HEK293 (cell line): ENCODE data around the gene OR5B21.

Source experiments
- CTCF ChIA-PET: fragments of 350-600 bp; formaldehyde crosslinking; extraction: SDS; loops from one replicate; lab custom pipeline; 2021; ENCODE audit warnings: antibody characterized with exemption; lab: Yijun Ruan, JAX
- POLR2A ChIA-PET: fragments of 300-600 bp; formaldehyde crosslinking; extraction: SDS; loops from one replicate; lab custom pipeline; 2020; ENCODE audit warnings: antibody characterized with exemption, inconsistent platforms; lab: Yijun Ruan, JAX
- H3K27ac ChIP-seq: fragments of 200-500 bp; sonication (Bioruptor generic); 2 replicates; pipeline ENCODE4 v1.5.1; 2014; ENCODE audit warnings: low read depth, low read length, control low read depth, inconsistent platforms; ENCODE audit errors: extremely low read depth
- H3K36me3 ChIP-seq, 2 experiments: fragments of 200-500 bp in 1 of 2; sonication (Bioruptor generic) in 1 of 2; 1 replicate in 1 of 2; 2 replicates in 1 of 2; pipeline ENCODE4 v1.5.1; 2014 to 2017; ENCODE audit warnings: inconsistent platforms in 2 of 2, low read length in 2 of 2; ENCODE audit not compliant: control insufficient read depth in 2 of 2, insufficient read depth in 1 of 2
- H3K4me1 ChIP-seq: fragments of 200-500 bp; sonication (Bioruptor generic); 2 replicates; pipeline ENCODE4 v1.5.1; 2014; ENCODE audit warnings: mild to moderate bottlenecking, low read length, inconsistent platforms; ENCODE audit not compliant: control insufficient read depth, insufficient read depth
- H3K4me3 ChIP-seq: 2 replicates; pipeline ENCODE4 v1.5.1; 2011; ENCODE audit warnings: low read depth, mild to moderate bottlenecking, control low read depth, low read length, moderate library complexity
- H3K9me3 ChIP-seq: fragments of 200-500 bp; sonication (Bioruptor generic); 2 replicates; pipeline ENCODE4 v1.5.1; 2014; ENCODE audit warnings: low read depth, low read length, inconsistent platforms; ENCODE audit not compliant: control insufficient read depth, insufficient read depth
- GLI4 ChIP-seq: fragments of 450-650 bp; formaldehyde crosslinking; IDR thresholded peaks from 2 replicates; pipeline ENCODE4 v1.5.1; 2016; ENCODE audit warnings: missing biosample characterization, missing genetic modification characterization
- KLF10 ChIP-seq: fragments of 450-650 bp; IDR thresholded peaks from 2 replicates; pipeline ENCODE4 v1.5.1; 2018; ENCODE audit warnings: missing biosample characterization, mild to moderate bottlenecking, missing genetic modification characterization
- YY2 ChIP-seq: fragments of 450-650 bp; formaldehyde crosslinking; IDR thresholded peaks from 2 replicates; pipeline ENCODE4 v1.5.1; 2016; ENCODE audit warnings: missing biosample characterization, missing genetic modification characterization
- ZNF184 ChIP-seq: fragments of 450-650 bp; IDR thresholded peaks from 2 replicates; pipeline ENCODE4 v1.5.1; 2018; ENCODE audit warnings: missing biosample characterization, mild to moderate bottlenecking, missing genetic modification characterization
- ZNF2 ChIP-seq: fragments of 450-650 bp; formaldehyde crosslinking; IDR thresholded peaks from 2 replicates; pipeline ENCODE4 v1.5.1; 2016; ENCODE audit warnings: missing biosample characterization, missing genetic modification characterization
- ZNF274 ChIP-seq, 2 experiments: fragments of 200-500 bp in 1 of 2; fragments of 450-650 bp in 1 of 2; sonication (Bioruptor generic) in 1 of 2; formaldehyde crosslinking in 1 of 2; IDR thresholded peaks; 2 replicates each; pipeline versions ENCODE4 v1.5.1 to v1.6.1; 2014 to 2016; ENCODE audit warnings: borderline replicate concordance in 1 of 2, inconsistent platforms in 1 of 2, low read length in 1 of 2, missing biosample characterization in 1 of 2, missing genetic modification characterization in 1 of 2
- ZNF37A ChIP-seq: fragments of 450-650 bp; IDR thresholded peaks from 2 replicates; pipeline ENCODE4 v1.5.1; 2018; ENCODE audit warnings: missing biosample characterization, missing genetic modification characterization
- ZNF473 ChIP-seq: fragments of 450-650 bp; formaldehyde crosslinking; IDR thresholded peaks from 2 replicates; pipeline ENCODE4 v1.5.1; 2017; ENCODE audit warnings: missing biosample characterization, missing genetic modification characterization
- ZNF501 ChIP-seq: fragments of 450-650 bp; formaldehyde crosslinking; IDR thresholded peaks from 2 replicates; pipeline ENCODE4 v1.5.1; 2016; ENCODE audit warnings: missing biosample characterization, missing genetic modification characterization
- ZNF544 ChIP-seq: fragments of 450-650 bp; formaldehyde crosslinking; IDR thresholded peaks from 2 replicates; pipeline ENCODE4 v1.5.0; 2017; ENCODE audit warnings: missing biosample characterization, missing genetic modification characterization
- ZNF549 ChIP-seq: fragments of 450-650 bp; IDR thresholded peaks from 2 replicates; pipeline ENCODE4 v1.5.1; 2018; ENCODE audit warnings: missing biosample characterization, missing genetic modification characterization, mild to moderate bottlenecking, inconsistent platforms, moderate library complexity
- ZNF596 ChIP-seq: fragments of 450-650 bp; IDR thresholded peaks from 2 replicates; pipeline ENCODE4 v1.5.0; 2018; ENCODE audit warnings: missing biosample characterization, mild to moderate bottlenecking, missing genetic modification characterization, moderate library complexity
- ZNF670 ChIP-seq: fragments of 450-650 bp; formaldehyde crosslinking; IDR thresholded peaks from 2 replicates; pipeline ENCODE4 v1.5.1; 2016; ENCODE audit warnings: missing biosample characterization, missing genetic modification characterization, low read depth
- ZNF677 ChIP-seq: fragments of 450-650 bp; IDR thresholded peaks from 2 replicates; pipeline ENCODE4 v1.5.0; 2018; ENCODE audit warnings: missing biosample characterization, mild to moderate bottlenecking, missing genetic modification characterization, moderate library complexity
- ZNF707 ChIP-seq: fragments of 450-650 bp; formaldehyde crosslinking; IDR thresholded peaks from 2 replicates; pipeline ENCODE4 v1.5.1; 2016; ENCODE audit warnings: missing biosample characterization, missing genetic modification characterization
- ZNF843 ChIP-seq: fragments of 450-650 bp; formaldehyde crosslinking; IDR thresholded peaks from 2 replicates; pipeline ENCODE4 v1.5.1; 2016; ENCODE audit warnings: missing biosample characterization, missing genetic modification characterization
- ZSCAN23 ChIP-seq: fragments of 450-650 bp; formaldehyde crosslinking; IDR thresholded peaks from 2 replicates; pipeline ENCODE4 v1.5.1; 2016; ENCODE audit warnings: missing biosample characterization, missing genetic modification characterization
- TF ChIP-seq, protein P1 (sequence below): fragments of 450-650 bp; formaldehyde crosslinking; conservative IDR thresholded peaks from 2 replicates; pipeline ENCODE4 v1.5.1; 2016; ENCODE audit warnings: low read depth, missing biosample characterization, missing genetic modification characterization
- TF ChIP-seq, protein P2 (sequence below): fragments of 450-650 bp; formaldehyde crosslinking; IDR thresholded peaks from 2 replicates; pipeline ENCODE4 v1.5.1; 2016; ENCODE audit warnings: missing biosample characterization, missing genetic modification characterization, low read depth
- TF ChIP-seq, protein P3 (sequence below): fragments of 450-650 bp; formaldehyde crosslinking; IDR thresholded peaks from 2 replicates; pipeline ENCODE4 v1.5.1; 2016; ENCODE audit warnings: missing biosample characterization, missing genetic modification characterization
- TF ChIP-seq, protein P4 (sequence below): fragments of 450-650 bp; formaldehyde crosslinking; IDR thresholded peaks from 2 replicates; pipeline ENCODE4 v1.5.1; 2016; ENCODE audit warnings: missing biosample characterization, missing genetic modification characterization
- TF ChIP-seq, protein P5 (sequence below): fragments of 450-650 bp; formaldehyde crosslinking; IDR thresholded peaks from 2 replicates; pipeline ENCODE4 v1.5.0; 2017; ENCODE audit warnings: missing biosample characterization, missing genetic modification characterization, borderline replicate concordance

The OR5B21 gene

DNA sequence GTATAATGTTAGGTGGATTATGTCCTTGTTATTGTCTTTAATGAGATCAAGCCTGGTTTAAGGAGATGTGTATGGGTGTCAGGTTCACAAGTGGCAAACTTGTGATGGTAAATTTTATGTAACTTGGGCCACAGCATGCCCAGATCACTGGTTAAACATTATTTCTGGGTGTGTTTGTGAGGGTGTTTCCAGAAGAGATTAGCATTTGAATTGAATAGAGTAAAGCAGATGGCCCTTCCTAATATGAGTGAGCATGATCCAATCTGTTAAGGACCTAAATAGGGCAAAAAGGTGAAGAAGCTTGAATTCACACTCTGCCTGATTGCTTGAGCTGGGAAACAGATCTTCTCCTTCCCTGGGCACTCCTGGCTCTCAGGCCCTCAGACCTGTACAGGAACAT lies 20.7 kb downstream of the OR5B21 start:
- POLR2A ChIA-PET = no interaction called here
- Histone ChIP-seq H3K4me3 (no peak overlapping the region), H3K4me1 (no peaks in the 10 kb centered on the region), H3K9me3 (no peaks in the 10 kb centered on the region), H3K36me3 (no peaks in the 10 kb centered on the region), H3K27ac (no peak overlapping the region)
- TF ChIP-seq YY2 (tag by site-specific recombination) (no peak), ZNF549 (no peak)
- TF ChIP-seq, protein P1, sequence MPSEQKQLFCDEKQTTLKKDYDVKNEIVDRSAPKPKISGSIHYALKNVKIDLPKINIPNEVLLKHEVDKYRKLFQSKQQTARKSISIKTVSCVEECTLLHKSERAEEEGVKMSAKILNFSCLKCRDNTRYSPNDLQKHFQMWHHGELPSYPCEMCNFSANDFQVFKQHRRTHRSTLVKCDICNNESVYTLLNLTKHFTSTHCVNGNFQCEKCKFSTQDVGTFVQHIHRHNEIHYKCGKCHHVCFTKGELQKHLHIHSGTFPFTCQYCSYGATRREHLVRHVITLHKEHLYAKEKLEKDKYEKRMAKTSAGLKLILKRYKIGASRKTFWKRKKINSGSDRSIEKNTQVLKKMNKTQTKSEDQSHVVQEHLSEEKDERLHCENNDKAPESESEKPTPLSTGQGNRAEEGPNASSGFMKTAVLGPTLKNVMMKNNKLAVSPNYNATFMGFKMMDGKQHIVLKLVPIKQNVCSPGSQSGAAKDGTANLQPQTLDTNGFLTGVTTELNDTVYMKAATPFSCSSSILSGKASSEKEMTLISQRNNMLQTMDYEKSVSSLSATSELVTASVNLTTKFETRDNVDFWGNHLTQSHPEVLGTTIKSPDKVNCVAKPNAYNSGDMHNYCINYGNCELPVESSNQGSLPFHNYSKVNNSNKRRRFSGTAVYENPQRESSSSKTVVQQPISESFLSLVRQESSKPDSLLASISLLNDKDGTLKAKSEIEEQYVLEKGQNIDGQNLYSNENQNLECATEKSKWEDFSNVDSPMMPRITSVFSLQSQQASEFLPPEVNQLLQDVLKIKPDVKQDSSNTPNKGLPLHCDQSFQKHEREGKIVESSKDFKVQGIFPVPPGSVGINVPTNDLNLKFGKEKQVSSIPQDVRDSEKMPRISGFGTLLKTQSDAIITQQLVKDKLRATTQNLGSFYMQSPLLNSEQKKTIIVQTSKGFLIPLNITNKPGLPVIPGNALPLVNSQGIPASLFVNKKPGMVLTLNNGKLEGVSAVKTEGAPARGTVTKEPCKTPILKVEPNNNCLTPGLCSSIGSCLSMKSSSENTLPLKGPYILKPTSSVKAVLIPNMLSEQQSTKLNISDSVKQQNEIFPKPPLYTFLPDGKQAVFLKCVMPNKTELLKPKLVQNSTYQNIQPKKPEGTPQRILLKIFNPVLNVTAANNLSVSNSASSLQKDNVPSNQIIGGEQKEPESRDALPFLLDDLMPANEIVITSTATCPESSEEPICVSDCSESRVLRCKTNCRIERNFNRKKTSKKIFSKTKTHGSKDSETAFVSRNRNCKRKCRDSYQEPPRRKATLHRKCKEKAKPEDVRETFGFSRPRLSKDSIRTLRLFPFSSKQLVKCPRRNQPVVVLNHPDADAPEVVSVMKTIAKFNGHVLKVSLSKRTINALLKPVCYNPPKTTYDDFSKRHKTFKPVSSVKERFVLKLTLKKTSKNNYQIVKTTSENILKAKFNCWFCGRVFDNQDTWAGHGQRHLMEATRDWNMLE = no peak
- TF ChIP-seq, protein P2, sequence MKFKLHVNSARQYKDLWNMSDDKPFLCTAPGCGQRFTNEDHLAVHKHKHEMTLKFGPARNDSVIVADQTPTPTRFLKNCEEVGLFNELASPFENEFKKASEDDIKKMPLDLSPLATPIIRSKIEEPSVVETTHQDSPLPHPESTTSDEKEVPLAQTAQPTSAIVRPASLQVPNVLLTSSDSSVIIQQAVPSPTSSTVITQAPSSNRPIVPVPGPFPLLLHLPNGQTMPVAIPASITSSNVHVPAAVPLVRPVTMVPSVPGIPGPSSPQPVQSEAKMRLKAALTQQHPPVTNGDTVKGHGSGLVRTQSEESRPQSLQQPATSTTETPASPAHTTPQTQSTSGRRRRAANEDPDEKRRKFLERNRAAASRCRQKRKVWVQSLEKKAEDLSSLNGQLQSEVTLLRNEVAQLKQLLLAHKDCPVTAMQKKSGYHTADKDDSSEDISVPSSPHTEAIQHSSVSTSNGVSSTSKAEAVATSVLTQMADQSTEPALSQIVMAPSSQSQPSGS = no peak
- CTCF ChIA-PET = no interaction called here

DNA sequence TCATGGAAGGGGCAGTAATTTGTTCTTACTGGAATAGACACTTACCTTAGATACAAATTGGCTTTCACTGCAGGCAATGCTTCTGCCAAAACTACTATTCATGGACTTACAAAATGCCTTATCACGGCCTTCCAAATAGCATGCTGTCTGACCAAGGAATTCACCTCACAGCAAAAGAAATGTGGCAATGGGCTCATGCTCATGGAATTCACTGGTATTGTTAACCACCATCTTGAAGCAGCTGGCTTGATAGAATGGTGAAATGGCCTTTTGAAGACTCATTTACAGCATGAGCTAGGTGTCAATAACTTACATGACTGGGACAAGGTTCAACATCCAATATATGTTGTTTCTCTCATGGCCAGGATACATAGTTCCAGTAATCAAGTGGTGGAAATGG lies 21.9 kb downstream of the OR5B21 start:
- CTCF ChIA-PET = interaction anchor here (0.7 kb wide), 1 partner anchor 159 kb away, joined by 3 read pairs; no protein-coding TSS in a partner anchor
- Histone ChIP-seq H3K4me1 (no peaks in the 10 kb centered on the region), H3K9me3 (no peaks in the 10 kb centered on the region), H3K36me3 (no peaks in the 10 kb centered on the region), H3K4me3 (no peak overlapping the region), H3K27ac (no peak overlapping the region)
- POLR2A ChIA-PET = no interaction called here
- no peak for TF ChIP-seq ZSCAN23 (tag by site-specific recombination)
- TF ChIP-seq ZNF596 (tag by site-specific recombination) = no peak
- TF ChIP-seq ZNF274 (IDR thresholded peaks at IDR 0.05; ENCODE audit: low read length) = no peak
- TF ChIP-seq ZNF274 (tag by site-specific recombination; IDR thresholded peaks at IDR 0.05; ENCODE audit: borderline replicate concordance) = no peak
- no peak for TF ChIP-seq ZNF670 (tag by site-specific recombination)
- TF ChIP-seq ZNF544 = no peak
- TF ChIP-seq KLF10 (tag by site-specific recombination) = no peak
- TF ChIP-seq ZNF549 = no peak
- TF ChIP-seq, protein P3, sequence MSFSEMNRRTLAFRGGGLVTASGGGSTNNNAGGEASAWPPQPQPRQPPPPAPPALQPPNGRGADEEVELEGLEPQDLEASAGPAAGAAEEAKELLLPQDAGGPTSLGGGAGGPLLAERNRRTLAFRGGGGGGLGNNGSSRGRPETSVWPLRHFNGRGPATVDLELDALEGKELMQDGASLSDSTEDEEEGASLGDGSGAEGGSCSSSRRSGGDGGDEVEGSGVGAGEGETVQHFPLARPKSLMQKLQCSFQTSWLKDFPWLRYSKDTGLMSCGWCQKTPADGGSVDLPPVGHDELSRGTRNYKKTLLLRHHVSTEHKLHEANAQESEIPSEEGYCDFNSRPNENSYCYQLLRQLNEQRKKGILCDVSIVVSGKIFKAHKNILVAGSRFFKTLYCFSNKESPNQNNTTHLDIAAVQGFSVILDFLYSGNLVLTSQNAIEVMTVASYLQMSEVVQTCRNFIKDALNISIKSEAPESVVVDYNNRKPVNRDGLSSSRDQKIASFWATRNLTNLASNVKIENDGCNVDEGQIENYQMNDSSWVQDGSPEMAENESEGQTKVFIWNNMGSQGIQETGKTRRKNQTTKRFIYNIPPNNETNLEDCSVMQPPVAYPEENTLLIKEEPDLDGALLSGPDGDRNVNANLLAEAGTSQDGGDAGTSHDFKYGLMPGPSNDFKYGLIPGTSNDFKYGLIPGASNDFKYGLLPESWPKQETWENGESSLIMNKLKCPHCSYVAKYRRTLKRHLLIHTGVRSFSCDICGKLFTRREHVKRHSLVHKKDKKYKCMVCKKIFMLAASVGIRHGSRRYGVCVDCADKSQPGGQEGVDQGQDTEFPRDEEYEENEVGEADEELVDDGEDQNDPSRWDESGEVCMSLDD (tag by site-specific recombination) = no peak
- TF ChIP-seq ZNF707 (tag by site-specific recombination) = no peak
- TF ChIP-seq, protein P4, sequence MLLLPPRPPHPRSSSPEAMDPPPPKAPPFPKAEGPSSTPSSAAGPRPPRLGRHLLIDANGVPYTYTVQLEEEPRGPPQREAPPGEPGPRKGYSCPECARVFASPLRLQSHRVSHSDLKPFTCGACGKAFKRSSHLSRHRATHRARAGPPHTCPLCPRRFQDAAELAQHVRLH (tag by site-specific recombination) = no peak
- no peak for TF ChIP-seq ZNF37A (tag by site-specific recombination)
- TF ChIP-seq, protein P5, sequence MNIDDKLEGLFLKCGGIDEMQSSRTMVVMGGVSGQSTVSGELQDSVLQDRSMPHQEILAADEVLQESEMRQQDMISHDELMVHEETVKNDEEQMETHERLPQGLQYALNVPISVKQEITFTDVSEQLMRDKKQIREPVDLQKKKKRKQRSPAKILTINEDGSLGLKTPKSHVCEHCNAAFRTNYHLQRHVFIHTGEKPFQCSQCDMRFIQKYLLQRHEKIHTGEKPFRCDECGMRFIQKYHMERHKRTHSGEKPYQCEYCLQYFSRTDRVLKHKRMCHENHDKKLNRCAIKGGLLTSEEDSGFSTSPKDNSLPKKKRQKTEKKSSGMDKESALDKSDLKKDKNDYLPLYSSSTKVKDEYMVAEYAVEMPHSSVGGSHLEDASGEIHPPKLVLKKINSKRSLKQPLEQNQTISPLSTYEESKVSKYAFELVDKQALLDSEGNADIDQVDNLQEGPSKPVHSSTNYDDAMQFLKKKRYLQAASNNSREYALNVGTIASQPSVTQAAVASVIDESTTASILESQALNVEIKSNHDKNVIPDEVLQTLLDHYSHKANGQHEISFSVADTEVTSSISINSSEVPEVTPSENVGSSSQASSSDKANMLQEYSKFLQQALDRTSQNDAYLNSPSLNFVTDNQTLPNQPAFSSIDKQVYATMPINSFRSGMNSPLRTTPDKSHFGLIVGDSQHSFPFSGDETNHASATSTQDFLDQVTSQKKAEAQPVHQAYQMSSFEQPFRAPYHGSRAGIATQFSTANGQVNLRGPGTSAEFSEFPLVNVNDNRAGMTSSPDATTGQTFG = no peak
- no peak for TF ChIP-seq ZNF2 (tag by site-specific recombination)
- TF ChIP-seq ZNF843 (tag by site-specific recombination) = no peak
- no peak for TF ChIP-seq GLI4 (tag by site-specific recombination)
- no peak for TF ChIP-seq ZNF677
- no peak for TF ChIP-seq ZNF473 (tag by site-specific recombination)
- TF ChIP-seq ZNF184 (tag by site-specific recombination) = no peak
- TF ChIP-seq ZNF501 (tag by site-specific recombination) = no peak
